ENCODE measurements around the gene FCHO2. TPM values are rescaled to one million over a fixed set of nuclear protein-coding genes. Genes with fewer than 3 reads are reported as not detected.

The FCHO2 gene
- total and polyA plus RNA-seq, 10 of the 15 experiments (the other 5 are each of a cell fraction or from before 2014, with no cell fraction given), result 0.05 to 1.4 (median 0.18) TPM

GRCh38 chr5:72938206-72938605, 17.6 kb upstream of the FCHO2 start:
- no peaks in the 10 kb centered on the region for H3K79me2 ChIP-seq (ENCODE audit: control insufficient read depth, insufficient read depth, low read length)
- no peak overlapping the region for H3K27ac ChIP-seq (ENCODE audit: control insufficient read depth, insufficient read depth)
- ChIA-PET CTCF (interaction anchor here (0.8 kb wide), 1 partner anchor 572 kb away, joined by 3 read pairs; no protein-coding TSS in a partner anchor), RAD21 (ENCODE audit: unreplicated experiment) (no interaction called here), SMC1A (ENCODE audit: uncharacterized antibody, unreplicated experiment) (interaction anchor here (0.6 kb wide), 1 partner anchor 143 kb away, joined by 3 read pairs; no protein-coding TSS in a partner anchor), POLR2A (no interaction called here)
- 0% methylated on average over 1 of the region's 1 CpG for WGBS (ENCODE audit: insufficient coverage, insufficient replicate concordance, low lambda C conversion rate, missing lambda C conversion rate)
- no peak for DNase-seq (ENCODE audit: low read depth, low spot score)
- H3K27me3 ChIP-seq (replicated peaks in 1 of 2; ENCODE audit: control insufficient read depth in 2 of 2, insufficient read depth in 2 of 2, low read length in 1 of 2), result no peaks in the 10 kb centered on the region
- H3K9me3 ChIP-seq (replicated peaks; ENCODE audit: control insufficient read depth, insufficient read depth, low read length), result no peaks in the 10 kb centered on the region
- H3K4me1 ChIP-seq (ENCODE audit: control insufficient read depth, insufficient read depth, low read length), result no peaks in the 10 kb centered on the region
- in situ Hi-C loops (cut with MboI), result no loop called here
- no peak overlapping the region for H3K4me2 ChIP-seq (ENCODE audit: control insufficient read depth, insufficient read depth)
- no peaks in the 10 kb centered on the region for H4K20me1 ChIP-seq (ENCODE audit: control insufficient read depth, insufficient read depth)
- no peak overlapping the region for H2AFZ ChIP-seq (ENCODE audit: control insufficient read depth, low read depth, low read length)
- H3K9ac ChIP-seq (ENCODE audit: control insufficient read depth, insufficient read depth, low read length), result no peak overlapping the region
- BruUV-seq (replicated peaks), result no TSS peak
- no peaks in the 10 kb centered on the region for H3K36me3 ChIP-seq (ENCODE audit: control insufficient read depth in 2 of 2, insufficient read depth in 2 of 2, low read length in 1 of 2)
- FAIRE-seq, result no peak
- no peak for ATAC-seq
- intact Hi-C loops (cut with micrococcal nuclease; ENCODE audit: unreplicated experiment), result no loop called here
- H3K4me3 ChIP-seq, result no peak overlapping the region
- TF ChIP-seq PRDM15 (CRISPR knock-in tag; IDR thresholded peaks at IDR 0.05), result no peak
- TF ChIP-seq ZNF622 (IDR thresholded peaks at IDR 0.05), result no peak
- no peak for TF ChIP-seq SIN3A (IDR thresholded peaks at IDR 0.05; ENCODE audit: low read depth, low read length)
- no peak for TF ChIP-seq KAT2A (conservative IDR thresholded peaks at IDR 0.05; ENCODE audit: control insufficient read depth, low read depth, low read length)
- no peak for TF ChIP-seq ZNF217 (IDR thresholded peaks at IDR 0.05)
- no peak for TF ChIP-seq E4F1 (IDR thresholded peaks at IDR 0.05; ENCODE audit: borderline replicate concordance, partially characterized antibody)
- no peak for TF ChIP-seq E2F4 (IDR thresholded peaks at IDR 0.05; ENCODE audit: low read depth, low read length)
- no peak for TF ChIP-seq NFYA (IDR thresholded peaks at IDR 0.05; ENCODE audit: borderline replicate concordance, low read depth, low read length)
- no peak for TF ChIP-seq RELA (IDR thresholded peaks at IDR 0.05; ENCODE audit: borderline replicate concordance, partially characterized antibody)
- no peak for TF ChIP-seq ZSCAN29 (IDR thresholded peaks at IDR 0.05)
- TF ChIP-seq WRNIP1 (IDR thresholded peaks at IDR 0.05; ENCODE audit: borderline replicate concordance, low read depth, low read length), result no peak
- TF ChIP-seq CUX1 (IDR thresholded peaks at IDR 0.05; ENCODE audit: insufficient replicate concordance, low read depth, low read length), result no peak

Measured in GM12878 (cell line).